Measurements from ENCODE around the gene UBN1. TPM values are rescaled to one million over a fixed set of nuclear protein-coding genes. Genes with fewer than 3 reads are reported as not detected.

The UBN1 gene
- total and polyA plus RNA-seq, 2 donors (not counting 3 experiments of a cell fraction or from before 2014, with no cell fraction given) = 26.0 to 44.8 TPM

GRCh38 chr16:4806280-4806679, 41.0 kb upstream of the UBN1 start:
- DNase-seq (ENCODE audit: low read depth, low spot score) (no peak), FAIRE-seq (no peak)
- ChIA-PET POLR2A (no interaction called here), CTCF (no interaction called here)
- Histone ChIP-seq H2AFZ (ENCODE audit: low read depth, low read length) (no peak overlapping the region), H3K9me3 (replicated peaks; ENCODE audit: control insufficient read depth, insufficient read depth, low read length) (no peaks in the 10 kb centered on the region), H3K4me3 (replicated peaks in 1 of 3; ENCODE audit: insufficient read depth in 1 of 3, low read depth in 1 of 3, low read length in 3 of 3) (no peak overlapping the region), H3K4me1 (ENCODE audit: control insufficient read depth, extremely low read depth, insufficient read depth, low read length) (peaks cover 7% of the 10 kb centered on the region), H3K27me3 (ENCODE audit: control insufficient read depth in 2 of 2, insufficient read depth in 2 of 2, low read length in 2 of 2) (no peaks in the 10 kb centered on the region), H4K20me1 (replicated peaks; ENCODE audit: control insufficient read depth, extremely low read depth, insufficient read depth, low read length) (no peaks in the 10 kb centered on the region), H3K4me2 (ENCODE audit: insufficient read depth, low read length) (no peak overlapping the region), H3K9me1 (replicated peaks; ENCODE audit: control insufficient read depth, extremely low read depth, insufficient read depth, low read length) (no peaks in the 10 kb centered on the region), H3K9ac (replicated peaks; ENCODE audit: extremely low read depth, insufficient read depth, low read length) (no peak overlapping the region), H3K36me3 (ENCODE audit: control insufficient read depth in 2 of 2, extremely low read depth in 1 of 2, insufficient read depth in 2 of 2, low read length in 2 of 2) (peaks cover 9 to 14% of the 10 kb centered on the region in 2 experiments), H3K79me2 (ENCODE audit: control insufficient read depth, insufficient read depth, low read length) (no peaks in the 10 kb centered on the region), H3K27ac (ENCODE audit: insufficient read depth, low read depth, low read length) (no peak overlapping the region)
- no peak for TF ChIP-seq JUN (IDR thresholded peaks at IDR 0.05; ENCODE audit: borderline replicate concordance, insufficient read depth, insufficient read length, low read depth)
- TF ChIP-seq MAX (IDR thresholded peaks at IDR 0.05; ENCODE audit: insufficient read depth, insufficient read length) = no peak
- TF ChIP-seq GATA2 (IDR thresholded peaks at IDR 0.05; ENCODE audit: insufficient read depth, insufficient read length, low read depth, low read length) = no peak
- TF ChIP-seq POLR2AphosphoS5 (IDR thresholded peaks at IDR 0.05; ENCODE audit: insufficient read depth, low read depth, low read length) = no peak
- TF ChIP-seq MYC (IDR thresholded peaks at IDR 0.05; ENCODE audit: low read depth, low read length) = no peak
- TF ChIP-seq POLR2A (IDR thresholded peaks at IDR 0.05; ENCODE audit: low read depth, low read length) = no peak
- no peak for TF ChIP-seq CTCF (IDR thresholded peaks at IDR 0.05; ENCODE audit: extremely low read depth in 1 of 2, insufficient read depth in 1 of 2, low read depth in 1 of 2, low read length in 2 of 2)
- no peak for TF ChIP-seq FOS (IDR thresholded peaks at IDR 0.05; ENCODE audit: borderline replicate concordance, insufficient read depth, low read length)
- no peak for TF ChIP-seq EZH2 (IDR thresholded peaks at IDR 0.05; ENCODE audit: borderline replicate concordance, low read depth, low read length, severe bottlenecking)
- dilution Hi-C loops (cut with MboI; ENCODE audit: extremely low pct_ligation_motif_present, low sequenced_read_pairs) = no loop called here
- intact Hi-C loops (cut with micrococcal nuclease) = no loop called here
- no TSS peak for BruUV-seq (replicated peaks)

All from endothelial cell of umbilical vein (primary cell).